ENCODE measurements around the gene ATL1. TPM values are rescaled to one million over a fixed set of nuclear protein-coding genes. Genes with fewer than 3 reads are reported as not detected.

Gene ATL1
- total and polyA plus RNA-seq, 2 of the 4 experiments (the other 2 are of a cell fraction), result 6.0 to 12.2 TPM

DNA sequence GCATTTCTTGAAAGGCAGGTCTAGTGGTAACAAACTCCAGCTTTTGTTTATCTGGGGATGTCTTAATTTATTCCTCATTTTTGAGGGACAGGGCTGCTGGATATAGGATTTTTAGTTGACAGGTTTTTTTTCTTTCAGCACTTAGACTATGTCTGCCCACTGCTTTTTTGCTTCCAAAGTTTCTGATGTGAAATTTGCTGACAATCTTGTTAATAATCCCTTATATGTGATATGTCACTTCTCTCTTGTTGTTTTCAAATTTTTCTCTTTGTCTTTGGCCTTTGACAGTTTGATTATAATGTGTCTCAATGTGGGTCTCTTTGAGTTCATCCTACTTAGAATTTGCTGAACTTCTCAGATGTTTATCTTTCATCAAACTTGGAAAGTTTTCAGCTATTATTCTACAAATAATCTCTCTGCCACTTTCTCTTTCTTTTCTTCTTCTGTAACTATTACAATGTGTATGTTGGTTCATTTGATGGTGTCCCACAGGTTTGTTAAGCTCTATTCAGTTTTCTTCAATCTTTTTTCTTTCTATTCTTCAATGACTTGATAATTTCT lies 9.8 kb downstream of the ATL1 start:
- H2BK5ac ChIP-seq (ENCODE audit: low read depth, low read length, poor library complexity, severe bottlenecking), result no peak overlapping the region
- ChIA-PET CTCF (no interaction called here), POLR2A (ENCODE audit: unreplicated experiment) (no interaction called here)
- peaks cover 15% of the 10 kb centered on the region for H3K9me3 ChIP-seq (ENCODE audit: control insufficient read depth, insufficient read depth, low read length)
- H3K4me2 ChIP-seq (ENCODE audit: low read depth, low read length), result no peak overlapping the region
- no peak overlapping the region for H2BK15ac ChIP-seq (ENCODE audit: low read depth, low read length)
- H3K14ac ChIP-seq (replicated peaks; ENCODE audit: low read depth, low read length), result no peak overlapping the region
- H2AFZ ChIP-seq (replicated peaks; ENCODE audit: low read length, poor library complexity), result no peak overlapping the region
- no peaks in the 10 kb centered on the region for H3K36me3 ChIP-seq (ENCODE audit: control insufficient read depth, insufficient read depth, low read length)
- no peak for ATAC-seq (ENCODE audit: low read depth)
- H3K18ac ChIP-seq (ENCODE audit: low read depth, low read length), result no peak overlapping the region
- no peak overlapping the region for H4K91ac ChIP-seq (ENCODE audit: insufficient read depth, low read depth, low read length)
- no peak overlapping the region for H3K56ac ChIP-seq (ENCODE audit: extremely low read depth, insufficient read depth, low read length)
- dilution Hi-C loops (cut with HindIII; ENCODE audit: low sequenced_read_pairs, unreplicated experiment) (no loop called here), intact Hi-C loops (cut with micrococcal nuclease) (loop anchor here (10.0 kb wide), 1 partner anchor 475 kb away; no protein-coding TSS in a partner anchor), in situ Hi-C loops (cut with MboI; ENCODE audit: low sequenced_read_pairs) (no loop called here)
- no peak overlapping the region for H4K5ac ChIP-seq (ENCODE audit: low read depth, low read length)
- H3K27ac ChIP-seq (ENCODE audit: insufficient read depth, low read length), result no peak overlapping the region
- no peak overlapping the region for H3K9ac ChIP-seq (ENCODE audit: low read depth, low read length)
- H3K4ac ChIP-seq (ENCODE audit: low read depth, low read length), result no peak overlapping the region
- no peaks in the 10 kb centered on the region for H3K9me1 ChIP-seq (ENCODE audit: insufficient read depth, low read length)
- no peak overlapping the region for H2AK9ac ChIP-seq (replicated peaks; ENCODE audit: low read depth, low read length, poor library complexity)
- no TSS peak for BruUV-seq (replicated peaks)
- H3K4me3 ChIP-seq (ENCODE audit: insufficient read depth, low read depth, low read length), result no peak overlapping the region
- no peak overlapping the region for H2BK120ac ChIP-seq (ENCODE audit: low read depth, low read length)
- TF ChIP-seq, protein P1, sequence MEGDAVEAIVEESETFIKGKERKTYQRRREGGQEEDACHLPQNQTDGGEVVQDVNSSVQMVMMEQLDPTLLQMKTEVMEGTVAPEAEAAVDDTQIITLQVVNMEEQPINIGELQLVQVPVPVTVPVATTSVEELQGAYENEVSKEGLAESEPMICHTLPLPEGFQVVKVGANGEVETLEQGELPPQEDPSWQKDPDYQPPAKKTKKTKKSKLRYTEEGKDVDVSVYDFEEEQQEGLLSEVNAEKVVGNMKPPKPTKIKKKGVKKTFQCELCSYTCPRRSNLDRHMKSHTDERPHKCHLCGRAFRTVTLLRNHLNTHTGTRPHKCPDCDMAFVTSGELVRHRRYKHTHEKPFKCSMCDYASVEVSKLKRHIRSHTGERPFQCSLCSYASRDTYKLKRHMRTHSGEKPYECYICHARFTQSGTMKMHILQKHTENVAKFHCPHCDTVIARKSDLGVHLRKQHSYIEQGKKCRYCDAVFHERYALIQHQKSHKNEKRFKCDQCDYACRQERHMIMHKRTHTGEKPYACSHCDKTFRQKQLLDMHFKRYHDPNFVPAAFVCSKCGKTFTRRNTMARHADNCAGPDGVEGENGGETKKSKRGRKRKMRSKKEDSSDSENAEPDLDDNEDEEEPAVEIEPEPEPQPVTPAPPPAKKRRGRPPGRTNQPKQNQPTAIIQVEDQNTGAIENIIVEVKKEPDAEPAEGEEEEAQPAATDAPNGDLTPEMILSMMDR (conservative IDR thresholded peaks at IDR 0.05; ENCODE audit: low read depth, low read length), result no peak
- no peak for TF ChIP-seq MAZ (IDR thresholded peaks at IDR 0.05; ENCODE audit: borderline replicate concordance, low read depth, low read length)
- TF ChIP-seq MAFK (IDR thresholded peaks at IDR 0.05; ENCODE audit: low read depth, low read length), result no peak
- TF ChIP-seq POLR2A (IDR thresholded peaks at IDR 0.05; ENCODE audit: low read depth, low read length), result no peak
- TF ChIP-seq MXI1 (IDR thresholded peaks at IDR 0.05; ENCODE audit: borderline replicate concordance, low read depth, low read length), result no peak
- no peak for TF ChIP-seq SMC3 (IDR thresholded peaks at IDR 0.05; ENCODE audit: low read depth, low read length)
- TF ChIP-seq BHLHE40 (IDR thresholded peaks at IDR 0.05; ENCODE audit: low read depth, low read length), result no peak
- TF ChIP-seq, protein P2, sequence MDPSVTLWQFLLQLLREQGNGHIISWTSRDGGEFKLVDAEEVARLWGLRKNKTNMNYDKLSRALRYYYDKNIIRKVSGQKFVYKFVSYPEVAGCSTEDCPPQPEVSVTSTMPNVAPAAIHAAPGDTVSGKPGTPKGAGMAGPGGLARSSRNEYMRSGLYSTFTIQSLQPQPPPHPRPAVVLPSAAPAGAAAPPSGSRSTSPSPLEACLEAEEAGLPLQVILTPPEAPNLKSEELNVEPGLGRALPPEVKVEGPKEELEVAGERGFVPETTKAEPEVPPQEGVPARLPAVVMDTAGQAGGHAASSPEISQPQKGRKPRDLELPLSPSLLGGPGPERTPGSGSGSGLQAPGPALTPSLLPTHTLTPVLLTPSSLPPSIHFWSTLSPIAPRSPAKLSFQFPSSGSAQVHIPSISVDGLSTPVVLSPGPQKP (IDR thresholded peaks at IDR 0.05; ENCODE audit: borderline replicate concordance, low read depth, low read length), result no peak
- no peaks in the 10 kb centered on the region for H3K27me3 ChIP-seq (ENCODE audit: control insufficient read depth, insufficient read depth, low read length)
- H2AK5ac ChIP-seq (ENCODE audit: low read depth, low read length), result no peak overlapping the region
- no peak overlapping the region for H3K23ac ChIP-seq (ENCODE audit: low read depth, low read length)
- no peak for DNase-seq
- H2BK20ac ChIP-seq (ENCODE audit: low read depth, low read length), result no peak overlapping the region
- peaks cover 5 to 7% of the 10 kb centered on the region in 2 experiments; a peak in 1 of 4 replicates for H3K79me1 ChIP-seq (ENCODE audit: low read depth in 1 of 2, low read length in 2 of 2)
- no peak overlapping the region for H4K8ac ChIP-seq (ENCODE audit: low read depth in 2 of 2, low read length in 2 of 2)
- no peaks in the 10 kb centered on the region for H3K4me1 ChIP-seq (ENCODE audit: control insufficient read depth, insufficient read depth, low read length)
- no peaks in the 10 kb centered on the region for H4K20me1 ChIP-seq (ENCODE audit: insufficient read depth, low read length)

Data from IMR-90 (cell line).